Measurements from ENCODE around the gene MYO5C. TPM values are rescaled to one million over a fixed set of nuclear protein-coding genes. Genes with fewer than 3 reads are reported as not detected.

MYO5C gene
- total and polyA plus RNA-seq, 12 donors, result 0.81 to 10.7 (median 2.5) TPM

- Histone ChIP-seq H3K4me3 (no peak overlapping the region), H3K9me3 (replicated peaks in 1 of 3) (no peaks in the 10 kb centered on the region), H3K27ac (no peak overlapping the region), H3K36me3 (replicated peaks in 1 of 2) (no peaks in the 10 kb centered on the region), H3K27me3 (no peaks in the 10 kb centered on the region), H3K4me1 (replicated peaks in 1 of 2) (no peaks in the 10 kb centered on the region)
- no peak for TF ChIP-seq CTCF (IDR thresholded peaks at IDR 0.05)
- TF ChIP-seq POLR2A (IDR thresholded peaks at IDR 0.05), result no peak
- 95 to 97% (median 96%) methylated on average over 8 to 10 of the region's 10 CpGs for WGBS, 4 donors
- intact Hi-C loops (cut with DNase I), result no loop called here
- DNase-seq, result no peak
Observed at GRCh38 chr15:52261026-52261425, 34.6 kb downstream of the MYO5C start.

DNA sequence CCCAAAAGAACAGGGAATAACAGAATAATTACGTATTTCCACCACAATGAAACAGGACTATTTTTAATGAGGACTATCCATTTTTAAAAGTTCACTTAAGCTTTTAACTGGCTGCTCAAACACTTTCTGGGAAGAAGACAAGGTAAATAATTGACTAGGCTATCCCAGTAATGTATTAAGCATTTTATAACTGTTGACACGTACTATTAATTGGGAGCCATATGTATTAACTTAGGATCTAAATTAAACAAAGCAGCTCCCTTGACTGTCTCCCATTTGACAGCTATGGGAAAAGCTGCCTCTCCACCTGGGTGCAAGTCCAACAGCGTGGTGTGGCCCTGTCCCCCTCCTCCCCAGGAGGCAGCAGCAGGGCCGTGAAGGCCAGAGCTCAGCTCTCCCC lies 36.1 kb downstream of the MYO5C start:
- intact Hi-C loops (cut with DNase I), result loop anchor here (5.0 to 10.0 kb wide), 2 partner anchors 473 to 475 kb away; no protein-coding TSS in a partner anchor
- WGBS, 4 donors, result 84 to 97% (median 94%) methylated on average over 4 of the region's 4 CpGs
- TF ChIP-seq CTCF (IDR thresholded peaks at IDR 0.05) (no peak), POLR2A (IDR thresholded peaks at IDR 0.05) (no peak)
- DNase-seq, result no peak
- Histone ChIP-seq H3K9me3 (replicated peaks in 1 of 3) (no peaks in the 10 kb centered on the region), H3K4me1 (replicated peaks in 1 of 2) (no peaks in the 10 kb centered on the region), H3K27ac (no peak overlapping the region), H3K36me3 (replicated peaks in 1 of 2) (no peaks in the 10 kb centered on the region), H3K4me3 (no peak overlapping the region), H3K27me3 (no peaks in the 10 kb centered on the region)

GRCh38 chr15:52258461-52258860 lies 37.1 kb downstream of the MYO5C start:
- Histone ChIP-seq H3K36me3 (replicated peaks in 1 of 2) (no peaks in the 10 kb centered on the region), H3K27ac (no peak overlapping the region), H3K4me1 (replicated peaks in 1 of 2) (no peaks in the 10 kb centered on the region), H3K27me3 (no peaks in the 10 kb centered on the region), H3K4me3 (no peak overlapping the region), H3K9me3 (replicated peaks in 1 of 3) (no peaks in the 10 kb centered on the region)
- intact Hi-C loops (cut with DNase I), result loop anchor here (5.0 to 10.0 kb wide), 2 partner anchors 474 to 476 kb away; no protein-coding TSS in a partner anchor
- DNase-seq, result no peak
- WGBS, 4 donors, result 91 to 96% (median 95%) methylated on average over 5 of the region's 5 CpGs
- TF ChIP-seq CTCF (IDR thresholded peaks at IDR 0.05) (no peak), POLR2A (IDR thresholded peaks at IDR 0.05) (no peak)

DNA sequence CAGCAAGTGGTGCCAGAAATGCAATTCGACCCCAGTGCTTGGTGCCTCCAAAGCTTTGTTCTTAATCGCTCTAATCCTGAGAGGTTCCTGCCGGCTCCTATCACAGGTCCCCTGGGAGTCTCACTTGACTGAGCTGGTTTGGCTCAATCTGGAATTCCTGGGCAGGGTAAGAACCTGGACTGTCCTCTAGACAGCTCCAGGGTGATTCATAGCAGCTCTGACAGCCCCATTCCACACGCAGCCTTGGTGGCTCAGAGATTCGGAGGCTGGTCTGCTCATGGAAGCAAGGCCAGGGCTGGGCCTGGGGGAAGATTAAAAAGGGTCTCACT lies 37.9 kb downstream of the MYO5C start:
- DNase-seq, result peak in 3 of 7 donors; percentile 7 to 36 (median 25)
- intact Hi-C loops (cut with DNase I), result loop anchor here (5.0 to 10.0 kb wide), 2 partner anchors 475 to 477 kb away; no protein-coding TSS in a partner anchor
- Histone ChIP-seq H3K4me3 (no peak overlapping the region), H3K27ac (no peak overlapping the region), H3K9me3 (replicated peaks in 1 of 3) (no peaks in the 10 kb centered on the region), H3K27me3 (no peaks in the 10 kb centered on the region), H3K36me3 (replicated peaks in 1 of 2) (no peaks in the 10 kb centered on the region), H3K4me1 (replicated peaks in 1 of 2) (no peaks in the 10 kb centered on the region)
- WGBS, 4 donors, result 55 to 74% (median 71%) methylated on average over 3 to 5 of the region's 5 CpGs
- TF ChIP-seq CTCF (IDR thresholded peaks at IDR 0.05) (no peak), POLR2A (IDR thresholded peaks at IDR 0.05) (no peak)

Data from adrenal gland (tissue), 12 donors.